ENCODE data around the gene COMMD1. TPM values are rescaled to one million over a fixed set of nuclear protein-coding genes. Genes with fewer than 3 reads are reported as not detected.
"Not testable (repeated sequence)": the region's sequence is repeated elsewhere in the genome, so short reads cannot be mapped to it uniquely, and the experiment has no call there.

COMMD1 gene
- total and polyA plus RNA-seq, 9 donors = 25.4 to 48.8 (median 33.3) TPM

- Histone ChIP-seq H3K27ac (no peak overlapping the region), H3K27me3 (no peaks in the 10 kb centered on the region), H3K9me3 (no peaks in the 10 kb centered on the region), H3K36me3 (no peaks in the 10 kb centered on the region), H3K4me1 (ENCODE audit: insufficient read depth) (peaks cover 2% of the 10 kb centered on the region), H3K4me3 (no peak overlapping the region)
- 85 to 93% (median 90%) methylated on average over 4 of the region's 4 CpGs for WGBS, 3 donors
- TF ChIP-seq, protein P1, sequence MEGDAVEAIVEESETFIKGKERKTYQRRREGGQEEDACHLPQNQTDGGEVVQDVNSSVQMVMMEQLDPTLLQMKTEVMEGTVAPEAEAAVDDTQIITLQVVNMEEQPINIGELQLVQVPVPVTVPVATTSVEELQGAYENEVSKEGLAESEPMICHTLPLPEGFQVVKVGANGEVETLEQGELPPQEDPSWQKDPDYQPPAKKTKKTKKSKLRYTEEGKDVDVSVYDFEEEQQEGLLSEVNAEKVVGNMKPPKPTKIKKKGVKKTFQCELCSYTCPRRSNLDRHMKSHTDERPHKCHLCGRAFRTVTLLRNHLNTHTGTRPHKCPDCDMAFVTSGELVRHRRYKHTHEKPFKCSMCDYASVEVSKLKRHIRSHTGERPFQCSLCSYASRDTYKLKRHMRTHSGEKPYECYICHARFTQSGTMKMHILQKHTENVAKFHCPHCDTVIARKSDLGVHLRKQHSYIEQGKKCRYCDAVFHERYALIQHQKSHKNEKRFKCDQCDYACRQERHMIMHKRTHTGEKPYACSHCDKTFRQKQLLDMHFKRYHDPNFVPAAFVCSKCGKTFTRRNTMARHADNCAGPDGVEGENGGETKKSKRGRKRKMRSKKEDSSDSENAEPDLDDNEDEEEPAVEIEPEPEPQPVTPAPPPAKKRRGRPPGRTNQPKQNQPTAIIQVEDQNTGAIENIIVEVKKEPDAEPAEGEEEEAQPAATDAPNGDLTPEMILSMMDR (IDR thresholded peaks at IDR 0.05) = no peak
- TF ChIP-seq EP300 (IDR thresholded peaks at IDR 0.05) (no peak), POLR2A (IDR thresholded peaks at IDR 0.05) (no peak)
- DNase-seq = no peak
- intact Hi-C loops (cut with DNase I) = no loop called here
These were observed 89.6 kb downstream of the COMMD1 start for GRCh38 chr2:61995065-61995464.

- Histone ChIP-seq H3K4me3 (no peak overlapping the region), H3K36me3 (no peaks in the 10 kb centered on the region), H3K9me3 (no peaks in the 10 kb centered on the region), H3K27me3 (no peaks in the 10 kb centered on the region), H3K27ac (no peak overlapping the region), H3K4me1 (ENCODE audit: insufficient read depth) (peaks cover 2% of the 10 kb centered on the region)
- no peak for DNase-seq
- intact Hi-C loops (cut with DNase I) = no loop called here
- TF ChIP-seq, protein P1 (IDR thresholded peaks at IDR 0.05) = no peak
- no peak for TF ChIP-seq EP300 (IDR thresholded peaks at IDR 0.05)
- no peak for TF ChIP-seq POLR2A (IDR thresholded peaks at IDR 0.05)
- 74 to 93% (median 79%) methylated on average over 2 of the region's 2 CpGs for WGBS, 3 donors
These were observed 90.0 kb downstream of the COMMD1 start for GRCh38 chr2:61995515-61995914.

- H3K4me3 ChIP-seq = no peak overlapping the region
- WGBS, 3 donors = 90 to 95% (median 94%) methylated on average over 8 of the region's 8 CpGs
- H3K4me1 ChIP-seq (ENCODE audit: insufficient read depth) = peaks cover 2% of the 10 kb centered on the region
- H3K36me3 ChIP-seq = no peaks in the 10 kb centered on the region
- no peaks in the 10 kb centered on the region for H3K27me3 ChIP-seq
- TF ChIP-seq POLR2A (IDR thresholded peaks at IDR 0.05) (no peak), EP300 (IDR thresholded peaks at IDR 0.05) (no peak)
- TF ChIP-seq, protein P1 (IDR thresholded peaks at IDR 0.05) = no peak
- no peak overlapping the region for H3K27ac ChIP-seq
- intact Hi-C loops (cut with DNase I) = no loop called here
- DNase-seq = no peak
- H3K9me3 ChIP-seq = no peaks in the 10 kb centered on the region
These were observed 93.0 kb downstream of the COMMD1 start for GRCh38 chr2:61998426-61998825.

GRCh38 chr2:62000538-62000937 lies 95.1 kb downstream of the COMMD1 start:
- DNase-seq = no peak
- Histone ChIP-seq H3K4me1 (ENCODE audit: insufficient read depth) (no peaks in the 10 kb centered on the region), H3K9me3 (no peaks in the 10 kb centered on the region), H3K4me3 (no peak overlapping the region), H3K27me3 (no peaks in the 10 kb centered on the region), H3K27ac (no peak overlapping the region), H3K36me3 (no peaks in the 10 kb centered on the region)
- WGBS, 3 donors = 96 to 98% (median 97%) methylated on average over 5 of the region's 5 CpGs
- no peak for TF ChIP-seq POLR2A (IDR thresholded peaks at IDR 0.05)
- TF ChIP-seq EP300 (IDR thresholded peaks at IDR 0.05) = no peak
- TF ChIP-seq, protein P1 (IDR thresholded peaks at IDR 0.05) = no peak
- intact Hi-C loops (cut with DNase I) = no loop called here

- DNase-seq = no peak
- TF ChIP-seq POLR2A (IDR thresholded peaks at IDR 0.05) (no peak), EP300 (IDR thresholded peaks at IDR 0.05) (no peak)
- TF ChIP-seq, protein P1 (IDR thresholded peaks at IDR 0.05) = no peak
- H3K36me3 ChIP-seq = no peaks in the 10 kb centered on the region
- H3K27ac ChIP-seq = no peak overlapping the region
- no peaks in the 10 kb centered on the region for H3K9me3 ChIP-seq
- no peaks in the 10 kb centered on the region for H3K4me1 ChIP-seq (ENCODE audit: insufficient read depth)
- H3K4me3 ChIP-seq = no peak overlapping the region
- intact Hi-C loops (cut with DNase I) = no loop called here
- H3K27me3 ChIP-seq = no peaks in the 10 kb centered on the region
These were observed 96.0 kb downstream of the COMMD1 start for GRCh38 chr2:62001431-62001830.

DNA sequence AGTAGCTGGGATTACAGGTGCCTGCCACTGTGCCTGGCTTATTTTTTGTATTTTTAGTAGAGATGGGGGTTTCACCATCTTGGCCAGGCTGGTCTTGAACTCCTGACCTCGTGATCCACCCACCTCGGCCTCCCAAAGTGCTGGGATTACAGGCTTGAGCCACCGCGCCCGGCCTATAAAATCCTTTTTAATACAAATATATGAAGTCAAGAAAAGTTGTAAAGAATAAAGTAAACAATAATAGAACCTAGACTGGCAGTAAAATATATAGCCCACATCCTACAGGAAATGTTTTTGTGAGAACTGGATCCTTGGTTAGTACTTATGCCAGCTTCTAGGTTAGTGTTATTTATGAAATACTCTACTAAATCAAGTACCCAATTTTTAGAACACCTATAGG lies 99.0 kb downstream of the COMMD1 start:
- DNase-seq; H3K4me3 ChIP-seq; H3K36me3 ChIP-seq; H3K27ac ChIP-seq; intact Hi-C loops (cut with DNase I); H3K27me3 ChIP-seq; H3K4me1 ChIP-seq (ENCODE audit: insufficient read depth); H3K9me3 ChIP-seq: not testable (repeated sequence)
- WGBS, 3 donors = 89 to 94% (median 92%) methylated on average over 5 of the region's 5 CpGs

All from ovary (tissue), 9 donors.